Osteoblast (primary cell): Measurements from ENCODE around the gene NKAIN2. TPM values are rescaled to one million over a fixed set of nuclear protein-coding genes. Genes with fewer than 3 reads are reported as not detected.

ENCODE experiments used
- DNase-seq: peaks from one replicate; pipeline ENCODE4 v3.0.0; 2011; ENCODE audit warnings: low spot score, mixed read lengths; ENCODE audit not compliant: insufficient read length; ENCODE audit errors: missing footprints
- H2AFZ ChIP-seq: 2 replicates; pipeline ENCODE4 v1.6.0; 2011; ENCODE audit warnings: mild to moderate bottlenecking, low read length
- H3K27ac ChIP-seq: 2 replicates; pipeline ENCODE4 v1.5.1; 2011; ENCODE audit warnings: mild to moderate bottlenecking, low read depth, low read length, moderate library complexity
- H3K27me3 ChIP-seq: 2 replicates; pipeline ENCODE4 v1.6.0; 2012; ENCODE audit warnings: mild to moderate bottlenecking, control low read depth, inconsistent platforms, low read length, moderate library complexity; ENCODE audit not compliant: insufficient read depth
- H3K36me3 ChIP-seq: 2 replicates; pipeline ENCODE4 v1.5.1; 2011; ENCODE audit warnings: mild to moderate bottlenecking, low read length, control low read depth, moderate library complexity; ENCODE audit not compliant: insufficient read depth
- H3K4me1 ChIP-seq: 2 replicates; pipeline ENCODE4 v1.5.1; 2011; ENCODE audit warnings: mild to moderate bottlenecking, low read length, control low read depth, moderate library complexity; ENCODE audit not compliant: insufficient read depth
- H3K4me2 ChIP-seq: 2 replicates; pipeline ENCODE4 v1.6.0; 2011; ENCODE audit warnings: mild to moderate bottlenecking, low read length; ENCODE audit not compliant: insufficient read depth
- H3K4me3 ChIP-seq: fragments of 200-600 bp; sonication (generic); 3 replicates; pipeline ENCODE4 v1.5.1; 2012; ENCODE audit warnings: mild to moderate bottlenecking, low read length, inconsistent platforms; ENCODE audit not compliant: insufficient read depth
- H3K79me2 ChIP-seq: 2 replicates; pipeline ENCODE4 v1.6.0; 2012; ENCODE audit warnings: mild to moderate bottlenecking, low read length, control low read depth, inconsistent platforms; ENCODE audit not compliant: insufficient read depth
- H3K9me3 ChIP-seq: 2 replicates; pipeline ENCODE4 v1.5.1; 2011; ENCODE audit warnings: low read depth, low read length, control low read depth
- H4K20me1 ChIP-seq: 2 replicates; pipeline ENCODE4 v1.6.0; 2012; ENCODE audit warnings: mild to moderate bottlenecking, low read length, control low read depth; ENCODE audit not compliant: insufficient read depth
- CTCF ChIP-seq: IDR thresholded peaks from 2 replicates; pipeline ENCODE4 v1.5.1; 2011; ENCODE audit warnings: mild to moderate bottlenecking, low read depth, low read length, moderate library complexity; ENCODE audit errors: extremely low read depth
- total RNA-seq: library from RNA; depleted of rRNA; stranded (reverse); fragments of >200 nt; gene quantifications from 2 replicates; pipeline ENCODE4 v1.2.3, GENCODE V29; 2012

Gene NKAIN2
- total RNA-seq, 1 donor = under 0.01 TPM

GRCh38 chr6:123804787-123805540 lies 1.3 kb downstream of the NKAIN2 start:
- no peak overlapping the region for H3K27ac ChIP-seq
- H3K9me3 ChIP-seq = no peaks in the 10 kb centered on the region
- H3K36me3 ChIP-seq = no peaks in the 10 kb centered on the region

GRCh38 chr6:123805921-123806320 lies 2.3 kb downstream of the NKAIN2 start:
- Histone ChIP-seq H3K79me2 (no peaks in the 10 kb centered on the region), H3K4me2 (no peak overlapping the region), H3K9me3 (no peaks in the 10 kb centered on the region), H3K27me3 (peaks cover 22% of the 10 kb centered on the region), H2AFZ (no peak overlapping the region), H3K4me3 (no peak overlapping the region), H3K4me1 (peaks cover 8% of the 10 kb centered on the region), H3K36me3 (no peaks in the 10 kb centered on the region), H3K27ac (no peak overlapping the region), H4K20me1 (no peaks in the 10 kb centered on the region)
- TF ChIP-seq CTCF = no peak
- no peak for DNase-seq

More at GRCh38 chr6:123804787-123805540, 1.3 kb downstream of the NKAIN2 start:
- no peaks in the 10 kb centered on the region for H4K20me1 ChIP-seq
- no peak for TF ChIP-seq CTCF
- no peaks in the 10 kb centered on the region for H3K79me2 ChIP-seq
- H2AFZ ChIP-seq = no peak overlapping the region
- peaks cover 8% of the 10 kb centered on the region for H3K4me1 ChIP-seq
- no peak overlapping the region for H3K4me3 ChIP-seq
- DNase-seq = peak; percentile 41
- no peak overlapping the region for H3K4me2 ChIP-seq
- peaks cover 22% of the 10 kb centered on the region for H3K27me3 ChIP-seq

- Histone ChIP-seq H3K4me1 (peaks cover 8% of the 10 kb centered on the region), H4K20me1 (no peaks in the 10 kb centered on the region), H3K27ac (no peak overlapping the region), H3K79me2 (no peaks in the 10 kb centered on the region), H3K36me3 (no peaks in the 10 kb centered on the region), H2AFZ (no peak overlapping the region), H3K4me2 (no peak overlapping the region), H3K9me3 (no peaks in the 10 kb centered on the region), H3K27me3 (peaks cover 22% of the 10 kb centered on the region), H3K4me3 (no peak overlapping the region)
- no peak for DNase-seq
- TF ChIP-seq CTCF = no peak
These were observed 2.9 kb downstream of the NKAIN2 start for GRCh38 chr6:123806561-123806960.

- Histone ChIP-seq H3K4me2 (no peak overlapping the region), H3K36me3 (no peaks in the 10 kb centered on the region), H3K4me3 (no peak overlapping the region), H3K27ac (no peak overlapping the region), H3K4me1 (no peaks in the 10 kb centered on the region), H3K9me3 (no peaks in the 10 kb centered on the region), H4K20me1 (no peaks in the 10 kb centered on the region), H3K79me2 (no peaks in the 10 kb centered on the region), H3K27me3 (peaks cover 15% of the 10 kb centered on the region), H2AFZ (no peak overlapping the region)
- no peak for TF ChIP-seq CTCF
- no peak for DNase-seq
These were observed 4.9 kb downstream of the NKAIN2 start for GRCh38 chr6:123808556-123808955.
